Loucy (cell line): ENCODE data around the gene NANOS1.

Source experiments
- EZH2phosphoT487 ChIP-seq: fragments of 200-600 bp; IDR thresholded peaks from 2 replicates; pipeline ENCODE4 v1.6.1; 2018; ENCODE audit warnings: antibody characterized with exemption, mild to moderate bottlenecking, moderate library complexity, borderline replicate concordance
- TF ChIP-seq, protein P1 (sequence below): fragments of 200-600 bp; sonication (generic); conservative IDR thresholded peaks from 2 replicates; pipeline ENCODE4 v1.5.1; 2014; ENCODE audit warnings: mild to moderate bottlenecking, antibody characterized with exemption, low read length

GRCh38 chr10:119045561-119045960 lies 16.0 kb downstream of the NANOS1 start:
- TF ChIP-seq, protein P1, sequence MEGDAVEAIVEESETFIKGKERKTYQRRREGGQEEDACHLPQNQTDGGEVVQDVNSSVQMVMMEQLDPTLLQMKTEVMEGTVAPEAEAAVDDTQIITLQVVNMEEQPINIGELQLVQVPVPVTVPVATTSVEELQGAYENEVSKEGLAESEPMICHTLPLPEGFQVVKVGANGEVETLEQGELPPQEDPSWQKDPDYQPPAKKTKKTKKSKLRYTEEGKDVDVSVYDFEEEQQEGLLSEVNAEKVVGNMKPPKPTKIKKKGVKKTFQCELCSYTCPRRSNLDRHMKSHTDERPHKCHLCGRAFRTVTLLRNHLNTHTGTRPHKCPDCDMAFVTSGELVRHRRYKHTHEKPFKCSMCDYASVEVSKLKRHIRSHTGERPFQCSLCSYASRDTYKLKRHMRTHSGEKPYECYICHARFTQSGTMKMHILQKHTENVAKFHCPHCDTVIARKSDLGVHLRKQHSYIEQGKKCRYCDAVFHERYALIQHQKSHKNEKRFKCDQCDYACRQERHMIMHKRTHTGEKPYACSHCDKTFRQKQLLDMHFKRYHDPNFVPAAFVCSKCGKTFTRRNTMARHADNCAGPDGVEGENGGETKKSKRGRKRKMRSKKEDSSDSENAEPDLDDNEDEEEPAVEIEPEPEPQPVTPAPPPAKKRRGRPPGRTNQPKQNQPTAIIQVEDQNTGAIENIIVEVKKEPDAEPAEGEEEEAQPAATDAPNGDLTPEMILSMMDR: no peak
- TF ChIP-seq EZH2phosphoT487: no peak
